Testis (tissue), 2 donors: ENCODE results near the gene COTL1.

Source experiments
- CTCF ChIP-seq, 3 experiments: fragments of 450-650 bp in 2 of 3; fragments of 200-600 bp in 1 of 3; sonication (generic) in 1 of 3; IDR thresholded peaks; one replicate each; pipeline ENCODE4 v1.5.1; 2016 to 2019; ENCODE audit warnings: antibody characterized with exemption in 3 of 3, mild to moderate bottlenecking in 2 of 3, moderate library complexity in 1 of 3
- POLR2A ChIP-seq: fragments of 450-650 bp; IDR thresholded peaks from one replicate; pipeline ENCODE4 v1.6.1; 2017; ENCODE audit warnings: antibody characterized with exemption, mild to moderate bottlenecking, moderate library complexity

DNA sequence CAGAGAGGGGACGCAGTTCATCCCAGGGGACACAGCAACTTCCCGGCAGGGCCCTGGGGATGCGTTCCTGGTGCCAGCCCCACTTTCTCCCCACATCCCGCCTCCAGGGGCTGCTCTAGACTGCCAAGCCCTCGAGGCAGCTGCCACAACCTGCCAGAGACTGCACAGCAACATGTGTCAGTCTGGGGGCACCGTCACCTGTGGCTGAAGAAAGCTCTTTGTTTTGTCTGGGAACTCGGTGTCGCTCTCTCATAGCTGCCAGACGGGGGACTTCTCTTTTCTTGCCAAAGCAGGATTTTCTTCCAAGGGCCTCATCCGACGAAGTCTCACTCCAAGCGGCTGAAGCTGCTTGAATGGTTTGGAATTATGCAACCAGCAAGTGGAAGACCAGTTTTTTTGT lies 43.7 kb downstream of the COTL1 start:
- TF ChIP-seq POLR2A = no peak
- no peak for TF ChIP-seq CTCF (IDR thresholded peaks at IDR 0.05)
